HG03064 (cell line): ENCODE results near the gene TACO1.

ENCODE experiments used
- ATAC-seq: cut with Tn5 transposase; IDR thresholded peaks from one replicate; pipeline ENCODE4 v1.9.1; 2021; ENCODE audit warnings: low read depth; ENCODE audit not compliant: unreplicated experiment

TACO1 gene

GRCh38 chr17:63600569-63601438 is at the start of gene TACO1:
Gene TACO1, plus strand, starts transcription at chr17:63600895. Its CDS starts 189 bp downstream, at chr17:63601084.
- ATAC-seq: peak; percentile 79

- no peak for ATAC-seq
Observed at GRCh38 chr17:63552211-63552610, 48.5 kb upstream of the TACO1 start.

- ATAC-seq: no peak
Observed at GRCh38 chr17:63555500-63556156, 45.1 kb upstream of the TACO1 start.

- ATAC-seq: no peak
Observed at GRCh38 chr17:63557416-63557815, 43.3 kb upstream of the TACO1 start.

- ATAC-seq: no peak
Observed at GRCh38 chr17:63558441-63558840, 42.3 kb upstream of the TACO1 start.

GRCh38 chr17:63561819-63562218 is 38.9 kb upstream of the TACO1 start:
- ATAC-seq: no peak

- no peak for ATAC-seq
Observed at GRCh38 chr17:63563339-63563738, 37.4 kb upstream of the TACO1 start.

GRCh38 chr17:63564562-63564961 is 36.1 kb upstream of the TACO1 start:
- no peak for ATAC-seq

GRCh38 chr17:63567229-63567628 is 33.5 kb upstream of the TACO1 start:
- no peak for ATAC-seq

- no peak for ATAC-seq
Observed at GRCh38 chr17:63568563-63568962, 32.1 kb upstream of the TACO1 start.

GRCh38 chr17:63571632-63572310 is 28.9 kb upstream of the TACO1 start:
- ATAC-seq: no peak

- no peak for ATAC-seq
Observed at GRCh38 chr17:63573634-63574033, 27.1 kb upstream of the TACO1 start.

- no peak for ATAC-seq
Observed at GRCh38 chr17:63578027-63578768, 22.5 kb upstream of the TACO1 start.

- no peak for ATAC-seq
Observed at GRCh38 chr17:63578769-63579111, 22.0 kb upstream of the TACO1 start.

- no peak for ATAC-seq
Observed at GRCh38 chr17:63579633-63580032, 21.1 kb upstream of the TACO1 start.

GRCh38 chr17:63587770-63588169 is 12.9 kb upstream of the TACO1 start:
- ATAC-seq: no peak

GRCh38 chr17:63588797-63589196 is 11.9 kb upstream of the TACO1 start:
- no peak for ATAC-seq

GRCh38 chr17:63589646-63590045 is 11.0 kb upstream of the TACO1 start:
- no peak for ATAC-seq

- no peak for ATAC-seq
Observed at GRCh38 chr17:63592797-63593196, 7.9 kb upstream of the TACO1 start.

- no peak for ATAC-seq
Observed at GRCh38 chr17:63595132-63595531, 5.6 kb upstream of the TACO1 start.
